Parathyroid adenoma (tissue), 2 donors: ENCODE data around the gene PAN2.

Source experiments
- H2AFZ ChIP-seq: fragments of 300-600 bp; sonication (generic); one replicate; pipeline ENCODE4 v1.7.0; 2017; ENCODE audit warnings: antibody characterized with exemption, mild to moderate bottlenecking
- H3K27ac ChIP-seq: fragments of 300-600 bp; sonication (generic); one replicate; pipeline ENCODE4 v1.7.0; 2017
- H3K27me3 ChIP-seq: fragments of 300-600 bp; sonication (generic); one replicate; pipeline ENCODE4 v1.7.0; 2017; ENCODE audit warnings: low read length; ENCODE audit not compliant: control insufficient read depth, insufficient read depth
- H3K36me3 ChIP-seq: fragments of 300-600 bp; sonication (generic); one replicate; pipeline ENCODE4 v1.7.0; 2017; ENCODE audit warnings: low read length; ENCODE audit not compliant: control insufficient read depth, insufficient read depth
- H3K4me1 ChIP-seq: fragments of 300-600 bp; sonication (generic); one replicate; pipeline ENCODE4 v1.7.0; 2017; ENCODE audit warnings: control low read depth
- H3K4me2 ChIP-seq: fragments of 300-600 bp; sonication (generic); one replicate; pipeline ENCODE4 v1.7.0; 2017; ENCODE audit warnings: low read length
- H3K4me3 ChIP-seq: fragments of 300-600 bp; sonication (generic); one replicate; pipeline ENCODE4 v1.7.0; 2017; ENCODE audit warnings: low read depth, low read length
- H3K79me2 ChIP-seq: fragments of 300-600 bp; sonication (generic); one replicate; pipeline ENCODE4 v1.7.0; 2017; ENCODE audit warnings: control low read depth
- H3K9ac ChIP-seq: fragments of 300-600 bp; sonication (generic); one replicate; pipeline ENCODE4 v1.7.0; 2017; ENCODE audit warnings: mild to moderate bottlenecking
- H3K9me3 ChIP-seq: fragments of 300-600 bp; sonication (generic); one replicate; pipeline ENCODE4 v1.7.0; 2017; ENCODE audit warnings: low read length; ENCODE audit not compliant: control insufficient read depth
- TF ChIP-seq, protein P1 (sequence below): fragments of 300-600 bp; sonication (generic); IDR thresholded peaks from one replicate; pipeline ENCODE4 v1.7.0; 2017; ENCODE audit warnings: antibody characterized with exemption, mild to moderate bottlenecking
- donor health status: primary hyperparathyroidism.

PAN2 gene

DNA sequence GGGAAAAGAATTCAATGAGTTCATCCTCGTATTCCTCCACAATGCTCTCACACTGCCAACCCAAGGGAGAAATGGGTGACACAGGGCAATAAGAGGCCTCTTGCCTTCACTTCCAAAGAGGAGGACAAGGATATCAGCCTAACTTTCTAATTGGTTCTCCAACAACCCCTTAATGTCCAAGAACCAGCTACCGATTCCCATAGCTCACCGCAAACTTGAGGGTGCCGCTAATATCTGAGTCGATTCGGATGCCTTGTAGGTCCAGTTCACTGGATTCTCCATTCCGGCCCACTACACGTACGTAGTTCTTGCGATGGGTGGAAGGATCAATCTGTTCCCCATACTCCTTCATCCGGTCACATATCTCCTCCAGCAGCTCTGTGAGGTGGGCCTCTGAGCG is 22.8 kb downstream of the PAN2 start:
- Histone ChIP-seq H3K27ac (no peak overlapping the region), H3K4me3 (no peak overlapping the region), H3K36me3 (no peaks in the 10 kb centered on the region), H3K27me3 (no peaks in the 10 kb centered on the region), H3K79me2 (peaks cover 12% of the 10 kb centered on the region), H3K4me2 (no peak overlapping the region), H3K4me1 (peaks cover 7% of the 10 kb centered on the region), H3K9ac (no peak overlapping the region), H3K9me3 (no peaks in the 10 kb centered on the region), H2AFZ (no peak overlapping the region)
- TF ChIP-seq, protein P1, sequence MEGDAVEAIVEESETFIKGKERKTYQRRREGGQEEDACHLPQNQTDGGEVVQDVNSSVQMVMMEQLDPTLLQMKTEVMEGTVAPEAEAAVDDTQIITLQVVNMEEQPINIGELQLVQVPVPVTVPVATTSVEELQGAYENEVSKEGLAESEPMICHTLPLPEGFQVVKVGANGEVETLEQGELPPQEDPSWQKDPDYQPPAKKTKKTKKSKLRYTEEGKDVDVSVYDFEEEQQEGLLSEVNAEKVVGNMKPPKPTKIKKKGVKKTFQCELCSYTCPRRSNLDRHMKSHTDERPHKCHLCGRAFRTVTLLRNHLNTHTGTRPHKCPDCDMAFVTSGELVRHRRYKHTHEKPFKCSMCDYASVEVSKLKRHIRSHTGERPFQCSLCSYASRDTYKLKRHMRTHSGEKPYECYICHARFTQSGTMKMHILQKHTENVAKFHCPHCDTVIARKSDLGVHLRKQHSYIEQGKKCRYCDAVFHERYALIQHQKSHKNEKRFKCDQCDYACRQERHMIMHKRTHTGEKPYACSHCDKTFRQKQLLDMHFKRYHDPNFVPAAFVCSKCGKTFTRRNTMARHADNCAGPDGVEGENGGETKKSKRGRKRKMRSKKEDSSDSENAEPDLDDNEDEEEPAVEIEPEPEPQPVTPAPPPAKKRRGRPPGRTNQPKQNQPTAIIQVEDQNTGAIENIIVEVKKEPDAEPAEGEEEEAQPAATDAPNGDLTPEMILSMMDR, result no peak

- Histone ChIP-seq H3K4me3 (no peak overlapping the region), H2AFZ (no peak overlapping the region), H3K9me3 (no peaks in the 10 kb centered on the region), H3K4me2 (no peak overlapping the region), H3K27ac (no peak overlapping the region), H3K27me3 (no peaks in the 10 kb centered on the region), H3K4me1 (no peaks in the 10 kb centered on the region), H3K9ac (no peak overlapping the region), H3K36me3 (no peaks in the 10 kb centered on the region), H3K79me2 (peaks cover 2% of the 10 kb centered on the region)
- TF ChIP-seq, protein P1, result no peak
These were observed 25.1 kb downstream of the PAN2 start for GRCh38 chr12:56308714-56309113.

GRCh38 chr12:56307221-56307965 is 26.4 kb downstream of the PAN2 start:
- no peaks in the 10 kb centered on the region for H3K4me1 ChIP-seq
- peaks cover 2% of the 10 kb centered on the region for H3K79me2 ChIP-seq
- H3K4me3 ChIP-seq, result no peak overlapping the region
- H3K27ac ChIP-seq, result no peak overlapping the region
- H2AFZ ChIP-seq, result no peak overlapping the region
- TF ChIP-seq, protein P1, result no peak
- H3K9me3 ChIP-seq, result no peaks in the 10 kb centered on the region
- no peaks in the 10 kb centered on the region for H3K36me3 ChIP-seq
- no peak overlapping the region for H3K4me2 ChIP-seq
- no peak overlapping the region for H3K9ac ChIP-seq
- no peaks in the 10 kb centered on the region for H3K27me3 ChIP-seq

- H2AFZ ChIP-seq, result no peak overlapping the region
- H3K9ac ChIP-seq, result no peak overlapping the region
- H3K4me1 ChIP-seq, result peaks cover 13% of the 10 kb centered on the region
- no peak overlapping the region for H3K27ac ChIP-seq
- H3K4me3 ChIP-seq, result no peak overlapping the region
- H3K9me3 ChIP-seq, result no peaks in the 10 kb centered on the region
- TF ChIP-seq, protein P1, result no peak
- no peak overlapping the region for H3K4me2 ChIP-seq
- H3K79me2 ChIP-seq, result peaks cover 7% of the 10 kb centered on the region
- no peaks in the 10 kb centered on the region for H3K36me3 ChIP-seq
- H3K27me3 ChIP-seq, result no peaks in the 10 kb centered on the region
These were observed 28.8 kb downstream of the PAN2 start for GRCh38 chr12:56304872-56305590.
